ENCODE measurements around the gene CACNA1S.

Gene CACNA1S

DNA sequence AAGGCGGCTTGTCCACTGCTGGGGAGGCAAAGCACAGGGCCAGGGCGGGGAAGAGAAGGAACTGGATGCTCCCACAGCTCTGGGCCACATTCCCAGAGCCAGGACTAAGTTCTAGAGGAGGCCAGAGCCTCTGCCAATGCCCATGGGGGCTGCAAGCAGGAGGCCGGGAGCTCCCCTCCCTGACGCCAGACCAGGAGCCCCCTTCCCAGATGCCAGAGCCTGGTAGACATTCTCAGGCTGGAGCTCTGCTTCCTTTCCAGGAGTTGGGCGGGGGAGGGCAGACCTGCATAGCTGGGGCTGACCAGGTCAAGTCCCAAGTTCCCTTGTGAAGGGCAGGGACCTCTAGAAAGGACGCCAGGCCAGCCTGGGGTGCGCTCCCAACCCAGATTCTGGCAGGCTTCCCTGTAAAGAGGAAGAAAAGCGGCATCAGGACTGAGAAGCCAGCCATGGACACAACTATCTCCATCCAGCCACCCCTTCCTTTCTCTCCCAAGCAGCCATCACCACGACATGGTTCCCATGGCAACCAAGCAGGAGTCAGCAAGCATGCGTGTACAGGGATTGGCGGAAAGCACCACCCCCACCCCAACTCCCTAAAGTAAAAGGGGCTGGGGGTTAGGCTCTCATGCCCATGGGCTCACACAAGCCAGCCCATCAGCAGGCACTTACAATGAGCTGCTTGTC, 102.1 kb downstream of the CACNA1S start:
- TF ChIP-seq, protein P1, sequence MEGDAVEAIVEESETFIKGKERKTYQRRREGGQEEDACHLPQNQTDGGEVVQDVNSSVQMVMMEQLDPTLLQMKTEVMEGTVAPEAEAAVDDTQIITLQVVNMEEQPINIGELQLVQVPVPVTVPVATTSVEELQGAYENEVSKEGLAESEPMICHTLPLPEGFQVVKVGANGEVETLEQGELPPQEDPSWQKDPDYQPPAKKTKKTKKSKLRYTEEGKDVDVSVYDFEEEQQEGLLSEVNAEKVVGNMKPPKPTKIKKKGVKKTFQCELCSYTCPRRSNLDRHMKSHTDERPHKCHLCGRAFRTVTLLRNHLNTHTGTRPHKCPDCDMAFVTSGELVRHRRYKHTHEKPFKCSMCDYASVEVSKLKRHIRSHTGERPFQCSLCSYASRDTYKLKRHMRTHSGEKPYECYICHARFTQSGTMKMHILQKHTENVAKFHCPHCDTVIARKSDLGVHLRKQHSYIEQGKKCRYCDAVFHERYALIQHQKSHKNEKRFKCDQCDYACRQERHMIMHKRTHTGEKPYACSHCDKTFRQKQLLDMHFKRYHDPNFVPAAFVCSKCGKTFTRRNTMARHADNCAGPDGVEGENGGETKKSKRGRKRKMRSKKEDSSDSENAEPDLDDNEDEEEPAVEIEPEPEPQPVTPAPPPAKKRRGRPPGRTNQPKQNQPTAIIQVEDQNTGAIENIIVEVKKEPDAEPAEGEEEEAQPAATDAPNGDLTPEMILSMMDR (IDR thresholded peaks at IDR 0.05) = no peak
- Histone ChIP-seq H3K27me3 (peaks cover 0 to 28% of the 10 kb centered on the region in 2 donors), H3K4me1 (peaks cover 0 to 10% (median 5%) of the 10 kb centered on the region in 4 donors), H3K4me3 (no peak overlapping the region), H3K9me3 (no peaks in the 10 kb centered on the region), H3K27ac (no peak overlapping the region), H3K36me3 (no peaks in the 10 kb centered on the region)
- intact Hi-C loops (cut with DNase I; ENCODE audit: low total_unique reads) = no loop called here
- DNase-seq = no peak

DNA sequence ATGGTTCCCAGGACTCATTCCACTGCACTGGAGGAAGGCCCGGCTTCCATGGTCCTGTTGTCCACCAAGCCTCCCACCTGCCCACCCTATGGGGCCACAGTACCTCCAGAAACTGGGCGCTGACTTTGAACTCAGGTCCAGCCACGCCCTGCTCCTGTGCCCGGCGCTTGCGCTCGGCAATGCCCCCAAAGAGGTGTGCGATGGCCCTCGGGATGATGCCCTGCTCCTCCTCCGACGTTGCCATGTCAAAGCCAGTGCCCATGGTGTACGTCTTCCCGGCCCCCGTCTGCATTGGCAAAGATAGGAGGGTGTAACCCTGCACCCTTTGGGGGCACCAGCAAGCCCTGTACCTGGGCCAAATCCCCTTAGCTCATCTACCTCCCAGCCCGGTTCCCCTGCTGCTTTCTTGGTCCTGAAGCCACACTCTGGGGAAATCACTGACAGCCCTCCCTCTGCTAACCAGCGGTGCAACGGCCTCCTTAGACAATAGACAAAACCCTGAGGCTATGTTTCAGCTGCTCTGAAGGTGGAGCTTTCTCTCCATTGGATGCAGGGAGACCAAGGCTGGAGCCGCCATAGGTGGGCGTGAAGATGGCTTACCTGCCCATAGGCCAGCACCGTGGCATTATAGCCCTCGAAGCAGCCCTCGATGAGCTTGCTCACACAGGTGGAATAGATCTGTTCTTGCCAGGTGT, 103.4 kb downstream of the CACNA1S start:
- no peak overlapping the region for H3K27ac ChIP-seq

DNA sequence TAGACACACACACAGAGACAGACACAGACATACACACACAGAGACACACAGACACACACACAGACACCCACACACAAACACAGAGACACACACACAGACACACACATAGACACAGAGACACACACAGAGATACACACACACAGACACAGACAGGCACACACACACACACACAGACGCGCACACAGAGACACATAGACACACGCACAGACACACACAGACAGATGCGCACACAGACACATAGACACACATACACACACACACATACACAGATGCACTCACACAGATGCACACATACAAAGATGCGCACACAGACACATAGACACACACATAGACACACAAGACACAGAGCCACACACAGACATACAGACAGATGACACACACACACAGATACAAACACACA, 104.7 kb downstream of the CACNA1S start:
- TF ChIP-seq, protein P1 (IDR thresholded peaks at IDR 0.05) = no peak
- no peaks in the 10 kb centered on the region for H3K9me3 ChIP-seq
- no peak for DNase-seq
- no peaks in the 10 kb centered on the region for H3K36me3 ChIP-seq
- no peak overlapping the region for H3K27ac ChIP-seq
- peaks cover 0 to 13% of the 10 kb centered on the region in 2 donors for H3K27me3 ChIP-seq
- no peak overlapping the region for H3K4me3 ChIP-seq
- H3K4me1 ChIP-seq = no peaks in the 10 kb centered on the region
- intact Hi-C loops (cut with DNase I; ENCODE audit: low total_unique reads) = no loop called here

More for the DNA sequence above, 103.4 kb downstream of the CACNA1S start:
- Histone ChIP-seq H3K4me1 (peaks cover 0 to 2% (median under 1%) of the 10 kb centered on the region in 4 donors), H3K9me3 (no peaks in the 10 kb centered on the region), H3K27me3 (peaks cover 0 to 19% of the 10 kb centered on the region in 2 donors), H3K36me3 (no peaks in the 10 kb centered on the region), H3K4me3 (no peak overlapping the region)
- intact Hi-C loops (cut with DNase I; ENCODE audit: low total_unique reads) = no loop called here
- TF ChIP-seq, protein P1 (IDR thresholded peaks at IDR 0.05) = no peak
- no peak for DNase-seq

DNA sequence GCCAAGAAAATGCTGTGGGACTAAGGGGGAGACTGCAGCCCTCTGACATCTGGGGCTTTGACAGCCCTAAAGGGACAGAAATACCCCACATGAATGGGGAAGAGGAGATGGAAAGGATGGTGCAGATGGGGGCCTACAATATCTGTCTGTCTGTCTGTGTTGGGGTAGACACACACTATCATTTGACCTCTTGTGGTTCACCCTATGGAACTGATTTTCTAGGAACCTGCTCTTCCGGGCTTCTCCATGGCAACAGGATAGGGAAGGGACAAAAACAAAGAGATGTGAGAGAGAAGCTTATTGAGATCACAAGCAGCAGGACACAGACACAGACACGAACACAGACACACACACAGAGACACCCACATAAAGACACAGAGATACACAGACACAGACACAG, 105.8 kb downstream of the CACNA1S start:
- Histone ChIP-seq H3K9me3 (no peaks in the 10 kb centered on the region), H3K4me3 (no peak overlapping the region), H3K27ac (no peak overlapping the region), H3K36me3 (no peaks in the 10 kb centered on the region), H3K4me1 (no peaks in the 10 kb centered on the region), H3K27me3 (peaks cover 0 to 10% of the 10 kb centered on the region in 2 donors)
- DNase-seq = no peak
- TF ChIP-seq, protein P1 (IDR thresholded peaks at IDR 0.05) = no peak
- intact Hi-C loops (cut with DNase I; ENCODE audit: low total_unique reads) = no loop called here

DNA sequence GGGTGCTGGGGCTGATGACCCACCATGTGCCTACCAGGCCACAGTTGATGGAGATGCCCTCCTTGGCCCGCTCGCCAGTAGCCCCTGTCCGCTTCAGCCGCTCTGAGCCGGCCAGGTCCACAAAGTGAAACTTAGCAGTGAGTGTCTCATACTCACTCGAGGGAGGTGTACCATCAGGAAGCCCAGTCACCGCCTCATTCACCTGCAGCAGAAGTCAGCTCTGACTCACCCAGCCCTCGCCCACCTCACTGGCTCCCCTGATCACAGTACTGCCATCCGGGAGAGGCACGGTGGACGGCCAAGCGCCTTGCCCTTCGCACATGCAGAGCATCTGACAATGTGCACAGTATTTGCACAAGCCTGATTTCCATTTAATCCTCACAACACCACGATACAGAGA, 107.5 kb downstream of the CACNA1S start:
- intact Hi-C loops (cut with DNase I; ENCODE audit: low total_unique reads) = no loop called here
- Histone ChIP-seq H3K27me3 (peaks cover 0 to 5% of the 10 kb centered on the region in 2 donors), H3K4me1 (no peaks in the 10 kb centered on the region), H3K9me3 (no peaks in the 10 kb centered on the region), H3K36me3 (no peaks in the 10 kb centered on the region), H3K4me3 (no peak overlapping the region), H3K27ac (no peak overlapping the region)
- TF ChIP-seq, protein P1 (IDR thresholded peaks at IDR 0.05) = no peak
- no peak for DNase-seq
